ENCODE results near the gene ZDHHC24.

ZDHHC24 gene

DNA sequence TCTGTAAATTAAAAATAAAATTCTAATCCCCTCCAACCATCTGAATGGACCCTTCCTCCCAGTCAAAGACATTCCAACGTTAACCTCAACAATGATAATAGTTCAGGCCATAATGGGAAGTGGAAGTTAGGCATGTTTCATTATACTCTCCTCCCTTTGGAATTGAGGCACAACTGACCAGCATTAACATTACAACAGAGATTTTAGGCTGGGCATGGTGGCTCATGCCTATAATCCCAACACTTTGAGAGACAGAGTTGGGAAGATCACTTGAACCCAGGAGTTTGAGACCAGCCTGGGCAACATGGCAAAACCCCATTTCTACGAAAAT, 25.0 kb upstream of the ZDHHC24 start:
- no peak for TF ChIP-seq CTCF (IDR thresholded peaks at IDR 0.05; ENCODE audit: low read depth, low read length, missing control alignments)
- no peak overlapping the region for H3K4me3 ChIP-seq (ENCODE audit: low read depth, low read length)
- DNase-seq (ENCODE audit: low read depth), result no peak

- H3K4me3 ChIP-seq (ENCODE audit: low read depth, low read length), result no peak overlapping the region
- TF ChIP-seq CTCF (IDR thresholded peaks at IDR 0.05; ENCODE audit: low read depth, low read length, missing control alignments), result no peak
- DNase-seq (ENCODE audit: low read depth), result no peak
Observed at GRCh38 chr11:66570079-66570849, 24.4 kb upstream of the ZDHHC24 start.

- DNase-seq (ENCODE audit: low read depth), result no peak
- no peak for TF ChIP-seq CTCF (IDR thresholded peaks at IDR 0.05; ENCODE audit: low read depth, low read length, missing control alignments)
- no peak overlapping the region for H3K4me3 ChIP-seq (ENCODE audit: low read depth, low read length)
Observed at GRCh38 chr11:66569076-66569475, 23.2 kb upstream of the ZDHHC24 start.

- TF ChIP-seq CTCF (IDR thresholded peaks at IDR 0.05; ENCODE audit: low read depth, low read length, missing control alignments), result no peak
- DNase-seq (ENCODE audit: low read depth), result no peak
- peak within 1 kb of the TSS; percentile 43 for H3K4me3 ChIP-seq (ENCODE audit: low read depth, low read length)
Observed at GRCh38 chr11:66568124-66568916, 22.5 kb upstream of the ZDHHC24 start, which contains the start of gene CTSF. CTSF (minus strand) TSS chr11:66568606; CDS start chr11:66568486, 120 bp downstream.

DNA sequence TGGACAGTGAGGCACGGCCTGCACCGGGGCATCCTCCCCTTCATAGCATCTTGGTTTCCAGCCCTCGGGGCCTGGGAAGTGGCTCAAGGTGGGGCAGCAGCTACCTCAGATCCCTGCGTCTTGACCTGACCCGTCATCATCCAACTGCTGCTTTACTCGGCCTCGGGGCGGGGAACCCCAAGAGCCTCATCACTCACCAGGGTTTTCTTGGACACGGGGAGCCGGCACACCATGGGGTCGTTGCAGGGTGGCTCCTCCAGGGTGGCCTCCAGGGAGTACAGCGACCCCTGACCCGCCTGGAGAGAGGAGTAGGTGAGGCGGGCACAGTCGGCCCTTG, 21.9 kb upstream of the ZDHHC24 start:
- no peak for DNase-seq (ENCODE audit: low read depth)
- TF ChIP-seq CTCF (IDR thresholded peaks at IDR 0.05; ENCODE audit: low read depth, low read length, missing control alignments), result no peak
- no peak overlapping the region for H3K4me3 ChIP-seq (ENCODE audit: low read depth, low read length)

GRCh38 chr11:66566221-66566620, 20.4 kb upstream of the ZDHHC24 start:
- no peak overlapping the region for H3K4me3 ChIP-seq (ENCODE audit: low read depth, low read length)
- no peak for TF ChIP-seq CTCF (IDR thresholded peaks at IDR 0.05; ENCODE audit: low read depth, low read length, missing control alignments)
- DNase-seq (ENCODE audit: low read depth), result no peak

Data from GM12864 (cell line).